Activated CD8-positive, alpha-beta memory T cell treated with anti-CD3 and anti-CD28 coated beads for 36 hours (primary cell): ENCODE results near the gene ATP11C. TPM values are rescaled to one million over a fixed set of nuclear protein-coding genes. Genes with fewer than 3 reads are reported as not detected.
"Not testable (repeated sequence)": the region's sequence is repeated elsewhere in the genome, so short reads cannot be mapped to it uniquely, and the experiment has no call there.

Experiments
- CTCF ChIA-PET: fragments of 350-600 bp; sonication (Branson Sonifier 250); formaldehyde crosslinking; loops from one replicate; lab custom pipeline; 2021; ENCODE audit warnings: antibody characterized with exemption; lab: Charles Lee
- POLR2A ChIA-PET: fragments of 350-600 bp; sonication (Branson Sonifier 250); formaldehyde crosslinking; loops from one replicate; lab custom pipeline; 2021; ENCODE audit warnings: antibody characterized with exemption; lab: Charles Lee
- total RNA-seq, 2 experiments: library from RNA; stranded (reverse); gene quantifications; one replicate each; pipeline ENCODE4 v1.2.3, GENCODE V29; 2021

ATP11C gene
- total RNA-seq, 2 experiments from 2014 or later, result 18.6 to 20.2 TPM

DNA sequence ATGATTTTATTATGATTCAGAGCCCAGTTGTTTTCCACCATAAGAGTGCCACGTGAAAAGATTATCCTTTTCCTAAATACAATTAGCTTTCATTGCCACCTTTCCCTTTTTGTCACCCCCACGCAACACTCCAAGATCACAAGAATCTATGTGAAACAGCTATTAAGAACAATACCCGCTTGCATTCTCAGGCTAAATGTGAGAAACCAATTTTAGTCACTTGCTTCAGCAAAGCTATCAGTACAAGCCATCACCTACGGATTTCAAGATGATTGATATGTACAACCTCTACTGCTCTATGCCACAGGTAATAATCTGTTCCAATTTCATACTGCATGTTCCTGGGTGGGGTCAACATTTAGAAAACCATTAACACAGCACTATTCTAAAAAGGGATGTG, 2.5 kb downstream of the ATP11C start:
- ChIA-PET POLR2A (no interaction called here), CTCF (no interaction called here)

GRCh38 chrX:139929876-139930275, 3.0 kb downstream of the ATP11C start:
- ChIA-PET POLR2A (no interaction called here), CTCF (no interaction called here)

- ChIA-PET POLR2A (no interaction called here), CTCF (no interaction called here)
Measured at GRCh38 chrX:139924696-139925095, 8.2 kb downstream of the ATP11C start.

DNA sequence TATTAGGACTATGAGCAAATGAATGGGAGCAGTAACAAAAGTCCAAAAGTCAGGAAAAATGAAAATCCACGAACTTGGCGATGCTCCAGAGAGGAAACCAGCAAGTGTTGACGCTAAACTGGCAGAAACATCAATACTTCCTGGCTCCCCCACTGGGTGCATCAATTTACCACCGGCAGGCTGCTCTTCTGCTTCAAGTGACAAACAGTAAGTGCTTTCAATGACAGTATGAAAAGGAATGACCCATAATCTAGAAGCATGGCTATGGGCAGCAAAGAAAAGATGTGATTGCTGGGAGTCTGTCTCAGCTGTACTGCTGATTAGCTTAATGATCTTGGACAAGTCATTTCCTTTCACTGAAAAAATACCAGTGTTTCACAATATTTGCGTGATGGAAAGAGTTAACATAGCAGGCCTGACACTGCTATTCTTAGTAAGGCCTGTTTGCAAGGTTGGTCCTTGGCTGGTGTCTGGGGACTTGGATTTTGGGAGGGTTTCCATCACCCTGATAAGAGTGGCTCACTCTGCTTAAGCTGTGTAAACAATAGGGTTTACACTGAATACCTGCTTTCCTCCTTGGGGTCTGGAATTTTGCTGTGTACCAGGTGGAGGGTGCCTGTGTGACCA, 8.7 kb downstream of the ATP11C start:
- ChIA-PET CTCF (no interaction called here), POLR2A (no interaction called here)

DNA sequence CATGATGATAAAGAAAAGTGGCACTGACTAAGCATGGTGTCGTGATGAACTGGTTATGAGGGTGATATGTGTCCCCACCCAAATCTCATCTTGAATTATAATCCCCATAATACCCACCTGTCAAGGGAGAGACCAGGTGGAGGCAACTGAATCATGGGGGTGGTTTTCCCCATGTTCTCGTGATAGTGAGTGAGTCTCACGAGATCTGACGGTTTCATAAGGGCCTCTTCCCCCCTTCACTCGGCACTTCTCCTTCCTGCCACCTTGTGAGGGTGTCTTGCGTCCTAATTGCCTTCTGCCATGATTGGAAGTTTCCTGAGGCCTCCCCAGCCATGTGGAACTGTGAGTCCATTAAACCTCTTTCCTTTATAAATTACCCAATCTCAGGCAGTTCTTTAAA, 11.7 kb downstream of the ATP11C start:
- POLR2A ChIA-PET, CTCF ChIA-PET: not testable (repeated sequence)

DNA sequence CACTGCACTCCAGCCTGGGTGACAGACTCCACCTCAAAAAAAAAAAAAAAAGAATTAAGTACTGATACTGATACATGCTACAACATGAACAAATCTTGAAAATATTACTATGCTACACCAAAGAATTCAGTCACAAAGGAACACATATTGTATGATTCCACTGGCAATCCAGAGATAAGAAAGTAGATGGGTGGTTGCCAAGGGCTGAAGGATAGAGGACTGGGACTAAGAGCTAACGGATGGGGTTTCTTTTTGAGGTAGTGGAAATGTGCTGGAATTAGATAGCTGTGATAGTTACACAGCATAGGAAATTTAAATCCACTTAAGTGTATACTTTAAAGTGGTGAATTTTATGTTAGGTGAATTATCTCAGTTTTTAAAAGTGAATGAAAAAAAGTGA, 12.5 kb downstream of the ATP11C start:
- CTCF ChIA-PET, result interaction anchor here (0.8 kb wide), 1 partner anchor 12 kb away, joined by 3 read pairs; no protein-coding TSS in a partner anchor

GRCh38 chrX:139914421-139914820, 18.4 kb downstream of the ATP11C start:
- ChIA-PET CTCF (no interaction called here), POLR2A (no interaction called here)

More for the DNA sequence above, 12.5 kb downstream of the ATP11C start:
- POLR2A ChIA-PET, result no interaction called here

GRCh38 chrX:139909712-139910111, 23.1 kb downstream of the ATP11C start:
- ChIA-PET POLR2A (no interaction called here), CTCF (interaction anchor here (0.7 kb wide), 1 partner anchor 402 kb away, joined by 3 read pairs; no protein-coding TSS in a partner anchor)

- ChIA-PET CTCF (no interaction called here), POLR2A (no interaction called here)
Measured at GRCh38 chrX:139907078-139907477, 25.8 kb downstream of the ATP11C start.

DNA sequence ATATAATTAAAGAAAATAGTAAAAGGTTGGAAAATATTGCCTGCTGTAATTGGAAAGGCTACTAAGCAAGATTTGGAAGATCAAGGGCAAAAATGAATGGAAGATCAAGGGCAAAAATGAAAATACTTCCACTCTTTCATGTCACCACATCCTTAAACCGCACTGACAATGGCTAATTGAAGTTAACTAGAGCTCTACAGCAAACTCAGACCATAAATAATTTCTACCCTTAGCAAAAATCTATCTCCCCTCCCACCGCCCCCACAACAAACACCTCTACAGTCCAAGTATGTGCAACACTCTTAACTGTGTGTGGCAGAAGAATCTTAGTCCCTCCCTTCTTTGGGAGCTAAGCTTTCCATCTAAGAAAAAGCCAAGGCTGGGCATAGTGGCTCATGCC, 27.1 kb downstream of the ATP11C start:
- CTCF ChIA-PET, result no interaction called here
- POLR2A ChIA-PET, result interaction anchor here (0.6 kb wide), 1 partner anchor 13 kb away, joined by 3 read pairs; no protein-coding TSS in a partner anchor

DNA sequence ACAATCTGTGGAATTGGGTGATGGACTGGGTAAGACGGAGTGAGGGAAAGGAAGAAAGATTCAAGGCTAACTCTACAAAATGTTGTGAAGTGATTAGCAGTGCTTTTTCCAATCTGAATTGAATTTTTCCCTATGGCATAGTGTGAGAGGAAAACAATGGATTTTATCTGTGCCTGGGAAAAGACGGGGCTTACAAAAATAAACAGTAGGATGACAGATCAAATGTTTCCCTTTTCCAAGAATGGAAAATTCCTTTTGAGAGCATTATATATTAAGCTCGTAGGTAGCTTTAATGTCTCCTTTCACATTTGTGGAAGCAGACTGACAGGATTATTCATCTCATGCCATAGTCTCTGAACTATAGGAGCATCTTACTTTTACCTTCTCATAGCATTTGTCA, 27.8 kb downstream of the ATP11C start:
- ChIA-PET CTCF (no interaction called here), POLR2A (no interaction called here)

GRCh38 chrX:139903210-139903609, 29.6 kb downstream of the ATP11C start:
- ChIA-PET CTCF (no interaction called here), POLR2A (no interaction called here)

DNA sequence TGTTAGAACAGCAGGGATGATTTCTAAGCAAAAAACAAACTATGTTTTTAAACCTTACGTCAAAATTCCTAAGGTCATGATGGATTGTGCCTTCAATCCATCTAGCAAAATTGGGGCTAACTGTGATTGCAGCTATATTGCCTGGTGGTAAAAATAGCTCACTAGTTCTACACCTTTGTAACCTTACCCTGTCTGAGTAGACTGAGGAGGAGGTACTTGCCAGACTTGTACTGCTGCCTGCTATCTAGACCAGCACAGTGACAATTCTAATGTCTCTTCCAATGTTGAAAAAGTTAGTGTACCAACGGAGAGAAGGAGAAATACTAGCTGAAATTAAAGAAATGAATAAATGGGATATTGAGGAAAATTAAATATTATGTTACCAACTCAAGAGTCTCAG, 30.3 kb downstream of the ATP11C start:
- ChIA-PET CTCF (no interaction called here), POLR2A (no interaction called here)

DNA sequence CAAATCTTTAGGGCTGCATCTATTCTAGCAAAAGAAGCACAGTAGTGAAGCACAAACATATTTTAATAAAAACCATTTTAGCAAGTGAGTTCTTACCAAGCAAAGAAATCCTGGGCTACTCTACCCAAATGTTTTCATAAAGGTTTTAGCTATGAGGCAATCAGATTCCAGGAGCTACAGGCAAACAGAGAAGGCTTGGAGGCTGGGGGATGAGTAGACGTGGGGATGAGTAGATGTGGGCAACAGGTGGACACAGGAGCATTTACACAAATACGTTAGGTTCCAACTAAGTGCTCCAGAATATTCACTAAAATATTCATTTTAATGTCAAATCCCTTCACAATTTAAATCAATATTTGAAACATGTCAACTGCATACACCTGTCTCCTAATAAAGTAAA, 34.5 kb downstream of the ATP11C start:
- CTCF ChIA-PET, result no interaction called here
- POLR2A ChIA-PET, result no interaction called here

DNA sequence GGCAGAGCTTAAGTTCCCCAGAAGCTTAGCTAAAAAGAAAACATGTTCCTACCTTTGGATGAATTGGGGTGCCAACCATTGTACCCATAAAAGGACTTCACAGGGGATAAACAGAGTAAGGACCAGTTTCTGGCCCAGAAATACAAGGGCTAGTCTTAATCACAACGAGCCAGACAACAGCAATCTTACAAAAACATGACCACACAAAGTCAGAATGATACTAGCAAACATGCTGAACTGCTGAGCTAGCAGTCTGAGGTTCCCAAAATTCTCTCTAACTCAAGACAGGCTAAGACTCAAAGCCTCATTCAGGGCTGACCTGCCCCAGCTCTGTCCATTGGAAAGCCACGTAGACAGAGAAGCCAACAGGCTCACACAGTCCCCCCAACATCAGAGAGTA, 40.3 kb downstream of the ATP11C start:
- CTCF ChIA-PET, result no interaction called here
- POLR2A ChIA-PET, result no interaction called here

DNA sequence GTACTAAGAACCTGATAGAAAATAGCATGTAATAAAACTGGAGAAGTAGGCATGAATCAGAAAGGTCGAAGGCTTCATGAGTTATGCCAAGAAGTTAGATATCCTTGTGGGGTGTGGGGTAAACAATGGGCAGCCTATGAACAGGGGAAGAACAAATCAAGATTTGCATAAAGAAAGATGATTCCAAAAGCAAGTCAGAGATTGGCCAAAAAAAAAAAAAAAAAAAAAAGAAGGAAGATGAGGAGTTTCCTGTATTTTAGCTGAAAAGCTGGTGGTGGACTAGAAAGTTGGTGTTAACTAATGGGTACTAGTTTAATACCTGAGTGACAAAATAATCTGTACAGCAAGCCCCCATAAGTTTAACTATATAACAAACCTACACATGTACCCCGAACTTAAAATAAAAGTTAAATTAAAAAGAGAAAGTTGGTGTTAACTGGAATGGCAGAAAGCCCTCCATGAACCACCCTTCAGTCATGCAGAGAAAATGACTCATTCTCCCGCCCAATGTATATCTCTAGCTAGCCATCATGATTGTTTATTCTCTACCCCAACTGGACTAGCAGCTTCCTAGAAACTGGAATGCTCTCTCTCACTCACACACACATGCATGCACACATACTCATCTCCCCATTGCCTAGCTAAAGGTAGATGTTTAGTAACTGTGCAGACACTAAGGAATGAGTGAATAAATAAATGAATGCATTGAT, 41.7 kb downstream of the ATP11C start:
- ChIA-PET CTCF (no interaction called here), POLR2A (no interaction called here)

GRCh38 chrX:139889760-139890159, 43.1 kb downstream of the ATP11C start:
- CTCF ChIA-PET, result no interaction called here
- POLR2A ChIA-PET, result no interaction called here

DNA sequence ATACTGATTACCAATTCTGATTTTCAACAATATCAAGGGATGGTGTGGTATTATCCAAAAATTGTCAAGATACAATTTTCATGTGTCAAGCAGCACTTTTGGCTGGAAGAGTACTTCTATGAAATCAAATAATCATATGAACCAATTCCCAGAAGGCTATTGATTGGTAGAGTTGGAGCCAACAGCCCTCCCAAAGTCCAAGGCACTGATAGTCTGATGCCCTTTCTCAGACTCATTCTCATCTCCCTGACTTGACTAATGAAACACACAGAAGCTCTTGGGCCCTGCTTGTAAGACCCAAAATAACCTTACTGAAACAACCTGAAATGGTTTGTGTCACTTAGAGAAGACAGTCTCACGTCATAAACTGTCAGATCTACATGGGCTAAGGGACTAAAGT, 48.9 kb downstream of the ATP11C start:
- ChIA-PET CTCF (no interaction called here), POLR2A (no interaction called here)

DNA sequence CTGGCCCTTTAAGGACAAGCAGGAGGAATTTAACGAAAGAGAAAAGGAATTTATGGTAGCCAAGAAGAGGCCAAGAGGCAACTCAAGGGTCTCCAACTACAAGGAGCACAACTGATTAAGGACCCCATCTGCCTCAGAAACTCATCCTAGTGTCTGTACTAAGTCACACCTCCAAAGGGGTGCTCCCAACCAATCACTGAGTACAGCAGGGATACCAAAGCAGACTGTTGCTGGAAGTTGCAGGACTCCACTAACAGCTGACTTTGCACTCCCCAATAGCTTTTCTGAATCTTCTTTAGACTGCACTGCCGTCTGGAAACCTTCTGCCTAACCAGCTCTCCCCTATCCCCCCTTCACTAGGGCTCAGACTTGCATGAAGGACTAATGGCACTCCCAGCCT, 50.6 kb downstream of the ATP11C start:
- ChIA-PET CTCF (no interaction called here), POLR2A (no interaction called here)

DNA sequence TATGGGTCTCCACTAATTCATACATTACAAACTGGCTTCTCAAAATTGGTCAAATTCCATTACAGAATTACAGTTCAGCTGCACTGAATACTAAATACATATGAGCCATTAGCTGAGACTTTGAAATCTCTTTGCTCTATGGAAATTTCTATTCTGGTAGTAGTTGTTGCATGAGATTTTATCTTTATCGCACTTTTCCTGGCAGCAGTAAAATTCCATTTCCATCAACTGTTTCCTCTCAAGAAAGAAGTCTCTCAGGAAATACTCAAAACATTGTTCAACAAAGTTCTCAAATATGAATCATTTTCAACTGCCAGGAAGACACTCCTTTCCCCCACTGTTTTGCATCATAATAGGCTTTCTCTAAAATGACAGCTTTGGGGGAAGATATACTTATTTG, 51.3 kb downstream of the ATP11C start:
- POLR2A ChIA-PET, result no interaction called here

GRCh38 chrX:139881130-139881529, 51.7 kb downstream of the ATP11C start:
- POLR2A ChIA-PET, result no interaction called here
- CTCF ChIA-PET, result no interaction called here

More for the DNA sequence above, 51.3 kb downstream of the ATP11C start:
- CTCF ChIA-PET, result no interaction called here
